ENCODE data around the gene PCDH9.
"Not testable (repeated sequence)": the region's sequence is repeated elsewhere in the genome, so short reads cannot be mapped to it uniquely, and the experiment has no call there.

The PCDH9 gene

DNA sequence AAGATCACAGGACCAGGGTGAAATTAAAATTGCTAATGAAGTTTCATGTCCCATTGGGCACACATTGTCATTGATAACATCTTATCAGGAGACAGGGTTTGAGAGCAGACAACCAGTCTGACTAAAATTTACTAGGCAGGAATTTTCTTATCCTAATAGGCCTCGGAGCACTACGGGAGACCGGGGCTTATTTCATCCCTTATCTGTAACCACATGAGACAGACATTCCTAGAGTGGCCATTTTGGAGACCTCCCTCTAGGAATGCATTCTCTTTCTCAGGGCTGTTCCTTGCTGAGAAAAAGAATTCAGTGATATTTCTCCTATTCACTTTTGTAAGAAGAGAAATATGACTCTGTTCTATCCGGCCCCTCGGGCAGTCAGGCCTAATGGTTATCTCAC is 943.3 kb downstream of the PCDH9 start:
- not testable (repeated sequence) for DNase-seq (ENCODE audit: low read depth, low spot score)

DNA sequence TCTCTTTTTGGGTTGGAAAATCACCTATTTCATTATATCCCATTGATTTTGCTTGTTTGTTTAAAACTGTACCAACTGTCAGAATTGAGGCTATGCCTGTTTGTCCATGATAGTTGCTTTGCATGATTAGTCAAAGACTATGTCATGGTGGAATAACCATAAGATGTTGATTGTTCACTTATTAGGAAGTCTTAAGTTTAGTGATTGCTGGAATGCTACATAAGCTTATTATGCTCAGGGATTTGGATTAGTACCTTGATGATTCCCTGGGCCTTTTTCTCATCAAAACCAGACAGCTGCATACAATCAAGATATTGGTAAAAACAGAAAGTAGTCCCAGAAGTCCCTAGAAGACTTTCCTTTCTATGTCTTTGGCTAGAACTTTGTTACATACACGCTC is 954.7 kb downstream of the PCDH9 start:
- no peak for DNase-seq (ENCODE audit: low read depth, low spot score)

DNA sequence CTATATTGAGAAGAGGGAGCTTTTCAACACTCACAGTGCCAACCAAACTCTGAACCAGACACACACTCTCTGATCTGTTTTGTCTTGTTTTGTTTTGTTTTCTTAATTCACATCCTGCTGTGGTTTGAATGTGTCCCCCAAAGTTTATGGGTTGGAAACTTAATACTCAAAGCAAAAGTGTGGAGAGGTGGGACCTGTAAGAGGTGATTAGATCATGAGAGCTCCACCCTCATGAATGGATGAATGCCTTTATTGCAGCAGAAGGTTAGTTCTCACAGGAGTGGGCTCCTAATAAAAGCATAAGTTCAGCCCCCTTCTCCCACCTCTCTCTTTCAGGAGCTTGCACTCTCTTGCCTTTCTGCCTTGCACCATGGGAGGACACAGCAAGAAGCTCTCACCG is 957.1 kb downstream of the PCDH9 start:
- no peak for DNase-seq (ENCODE audit: low read depth, low spot score)

- DNase-seq (ENCODE audit: low read depth, low spot score) = no peak
Observed at GRCh38 chr13:66266761-66267160, 963.4 kb downstream of the PCDH9 start.

- no peak for DNase-seq (ENCODE audit: low read depth, low spot score)
Observed at GRCh38 chr13:66266348-66266747, 963.8 kb downstream of the PCDH9 start.

GRCh38 chr13:66265371-66265770 is 964.8 kb downstream of the PCDH9 start:
- DNase-seq (ENCODE audit: low read depth, low spot score) = peak; percentile 65

DNA sequence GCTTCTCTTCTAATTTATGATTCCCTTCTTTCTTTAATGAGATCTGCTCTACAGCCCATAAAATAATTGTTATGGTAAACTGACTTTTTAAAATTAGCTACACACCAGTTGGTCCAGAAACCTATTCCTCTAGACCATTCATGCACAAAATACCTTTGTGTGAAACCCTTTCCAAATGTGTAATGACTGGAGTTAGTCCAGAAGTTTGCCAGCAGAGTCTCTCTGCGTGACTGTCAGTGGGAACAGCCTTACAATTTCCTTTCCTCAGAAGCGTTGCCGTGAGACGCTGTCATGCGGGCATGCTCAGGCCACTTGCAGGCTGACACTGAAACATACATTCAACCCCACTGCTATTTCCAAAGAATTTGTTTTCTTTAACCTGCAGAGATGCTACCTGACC is 965.2 kb downstream of the PCDH9 start:
- DNase-seq (ENCODE audit: low read depth, low spot score) = peak; percentile 86

DNA sequence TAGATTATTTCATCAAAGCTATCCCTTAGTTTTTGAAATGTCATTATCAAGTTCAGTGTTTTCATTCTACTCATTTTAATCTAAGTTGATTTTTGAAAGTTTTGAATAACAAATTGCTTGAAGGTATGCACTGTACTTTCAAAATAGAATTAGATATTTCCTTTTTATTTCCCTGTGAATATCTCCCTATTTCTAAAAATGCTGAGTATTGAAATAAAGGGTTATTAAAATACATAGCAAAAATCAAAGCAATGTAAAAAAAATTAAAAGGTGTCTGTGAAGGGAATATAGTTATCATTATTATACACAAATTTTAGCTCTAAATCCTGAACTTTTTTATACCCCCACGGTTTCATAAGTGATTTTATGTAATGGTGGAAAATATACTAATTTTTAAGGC is 967.8 kb downstream of the PCDH9 start:
- DNase-seq (ENCODE audit: low read depth, low spot score) = no peak

DNA sequence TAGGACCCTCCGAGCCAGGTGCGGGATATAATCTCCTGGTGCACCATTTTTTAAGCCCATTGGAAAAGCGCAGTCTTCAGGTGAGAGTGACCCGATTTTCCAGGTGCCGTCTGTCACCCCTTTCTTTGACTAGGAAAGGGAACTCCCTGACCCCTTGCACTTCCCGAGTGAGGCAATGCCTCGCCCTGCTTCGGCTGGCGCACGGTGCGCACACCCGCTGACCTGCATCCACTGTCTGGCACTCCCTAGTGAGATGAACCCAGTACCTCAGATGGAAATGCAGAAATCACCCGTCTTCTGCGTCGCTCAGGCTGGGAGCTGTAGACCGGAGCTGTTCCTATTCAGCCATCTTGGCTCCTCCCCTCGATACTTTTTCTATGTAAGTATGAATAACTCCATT is 970.7 kb downstream of the PCDH9 start:
- not testable (repeated sequence) for DNase-seq (ENCODE audit: low read depth, low spot score)

Data from astrocyte of the hippocampus (primary cell).